A172 (cell line): ENCODE results near the gene DOCK7. TPM values are rescaled to one million over a fixed set of nuclear protein-coding genes. Genes with fewer than 3 reads are reported as not detected.
A peak's percentile ranks its signal among the peaks of the same experiment; 100 is the strongest.
"Not testable (repeated sequence)": the region's sequence is repeated elsewhere in the genome, so short reads cannot be mapped to it uniquely, and the experiment has no call there.

Source experiments
- DNase-seq: peaks from one replicate; pipeline ENCODE4 v3.0.0-alpha.2; 2015; ENCODE audit warnings: low spot score
- total RNA-seq: library from RNA; depleted of rRNA; stranded (reverse); fragments of >200 nt; shearing (Covaris generic); gene quantifications from 2 replicates; pipeline ENCODE4 v1.2.3, GENCODE V29; 2014; rRNA removed

Gene DOCK7, protein sequence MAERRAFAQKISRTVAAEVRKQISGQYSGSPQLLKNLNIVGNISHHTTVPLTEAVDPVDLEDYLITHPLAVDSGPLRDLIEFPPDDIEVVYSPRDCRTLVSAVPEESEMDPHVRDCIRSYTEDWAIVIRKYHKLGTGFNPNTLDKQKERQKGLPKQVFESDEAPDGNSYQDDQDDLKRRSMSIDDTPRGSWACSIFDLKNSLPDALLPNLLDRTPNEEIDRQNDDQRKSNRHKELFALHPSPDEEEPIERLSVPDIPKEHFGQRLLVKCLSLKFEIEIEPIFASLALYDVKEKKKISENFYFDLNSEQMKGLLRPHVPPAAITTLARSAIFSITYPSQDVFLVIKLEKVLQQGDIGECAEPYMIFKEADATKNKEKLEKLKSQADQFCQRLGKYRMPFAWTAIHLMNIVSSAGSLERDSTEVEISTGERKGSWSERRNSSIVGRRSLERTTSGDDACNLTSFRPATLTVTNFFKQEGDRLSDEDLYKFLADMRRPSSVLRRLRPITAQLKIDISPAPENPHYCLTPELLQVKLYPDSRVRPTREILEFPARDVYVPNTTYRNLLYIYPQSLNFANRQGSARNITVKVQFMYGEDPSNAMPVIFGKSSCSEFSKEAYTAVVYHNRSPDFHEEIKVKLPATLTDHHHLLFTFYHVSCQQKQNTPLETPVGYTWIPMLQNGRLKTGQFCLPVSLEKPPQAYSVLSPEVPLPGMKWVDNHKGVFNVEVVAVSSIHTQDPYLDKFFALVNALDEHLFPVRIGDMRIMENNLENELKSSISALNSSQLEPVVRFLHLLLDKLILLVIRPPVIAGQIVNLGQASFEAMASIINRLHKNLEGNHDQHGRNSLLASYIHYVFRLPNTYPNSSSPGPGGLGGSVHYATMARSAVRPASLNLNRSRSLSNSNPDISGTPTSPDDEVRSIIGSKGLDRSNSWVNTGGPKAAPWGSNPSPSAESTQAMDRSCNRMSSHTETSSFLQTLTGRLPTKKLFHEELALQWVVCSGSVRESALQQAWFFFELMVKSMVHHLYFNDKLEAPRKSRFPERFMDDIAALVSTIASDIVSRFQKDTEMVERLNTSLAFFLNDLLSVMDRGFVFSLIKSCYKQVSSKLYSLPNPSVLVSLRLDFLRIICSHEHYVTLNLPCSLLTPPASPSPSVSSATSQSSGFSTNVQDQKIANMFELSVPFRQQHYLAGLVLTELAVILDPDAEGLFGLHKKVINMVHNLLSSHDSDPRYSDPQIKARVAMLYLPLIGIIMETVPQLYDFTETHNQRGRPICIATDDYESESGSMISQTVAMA (N-terminal part only)
- total RNA-seq = 41.2 and 70.2 TPM in 2 replicates

GRCh38 chr1:62687903-62688686 is at the start of gene DOCK7:
Gene DOCK7, minus strand, starts transcription at chr1:62688386. Its CDS starts 122 bp downstream, at chr1:62688264.
- DNase-seq = peak; percentile 49

DNA sequence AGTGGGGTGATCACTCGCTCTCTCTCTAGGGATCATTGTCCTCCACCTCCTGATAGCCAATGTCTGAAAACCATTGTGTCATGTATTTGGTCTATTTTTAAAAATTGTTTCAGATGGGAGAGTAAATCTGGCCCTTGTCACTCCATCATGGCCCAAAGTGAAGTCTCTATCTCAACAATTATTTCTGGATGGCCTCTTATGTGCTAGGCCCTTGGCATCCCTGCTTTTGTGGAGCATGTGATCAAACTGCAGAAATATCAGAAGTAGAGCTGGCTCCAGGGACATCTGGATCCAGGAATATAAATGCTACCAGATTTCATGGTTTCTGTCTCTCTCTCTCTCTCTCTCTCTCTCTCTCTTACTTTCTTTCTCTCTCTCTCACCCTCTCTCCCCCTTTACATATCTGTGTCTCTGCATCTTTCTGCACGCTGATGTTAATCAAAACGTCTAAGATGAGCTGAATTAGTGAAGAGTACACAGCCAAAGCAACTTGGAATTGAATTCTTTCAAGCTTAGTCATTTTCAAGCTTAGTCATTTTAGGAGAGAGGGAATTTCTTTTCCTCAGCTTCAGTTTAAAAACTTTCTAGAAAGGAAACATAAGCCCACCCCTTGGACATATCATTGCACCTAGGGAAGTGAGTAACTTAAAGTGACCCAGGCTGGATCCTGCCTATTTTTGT is 47.4 kb upstream of the DOCK7 start:
- DNase-seq = peak; percentile 65

- no peak for DNase-seq
These were observed 44.1 kb upstream of the DOCK7 start for GRCh38 chr1:62732331-62732730.

- no peak for DNase-seq
These were observed 40.8 kb upstream of the DOCK7 start for GRCh38 chr1:62728963-62729362.

DNA sequence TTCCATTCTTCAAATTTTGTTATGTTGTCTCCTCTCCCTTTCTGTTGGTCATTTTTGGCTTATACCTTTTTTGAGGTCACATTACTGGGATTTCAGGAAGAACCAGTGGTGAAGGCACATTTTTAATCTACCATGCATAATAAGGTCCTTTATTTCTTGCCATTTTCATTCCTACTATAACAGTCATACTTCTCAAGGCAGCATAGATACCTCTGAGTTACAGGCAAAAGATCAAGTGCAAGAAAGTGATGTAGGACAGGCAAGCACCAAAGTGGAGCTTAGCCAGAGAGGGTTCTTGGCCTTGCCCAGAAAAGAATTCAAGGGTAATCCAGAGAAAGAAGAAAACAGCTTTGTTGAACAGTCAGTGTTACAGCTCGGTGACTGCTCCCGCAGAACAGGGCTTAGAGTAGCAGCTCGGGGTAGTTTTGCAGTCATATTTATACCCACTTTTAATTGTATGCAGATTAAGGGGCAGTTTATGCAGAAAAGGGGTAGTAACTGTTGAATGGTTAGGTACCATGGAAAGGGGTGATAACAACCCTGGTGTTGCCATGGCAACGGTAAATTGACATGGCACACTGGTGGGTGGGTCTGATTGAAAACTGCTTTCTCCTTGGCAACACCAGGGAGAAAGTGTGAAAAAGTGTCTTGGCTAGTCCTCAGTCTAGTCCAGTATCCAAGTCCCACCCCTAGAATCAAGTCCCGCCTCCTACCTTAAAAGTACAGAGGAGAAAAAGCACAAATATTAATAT is 39.6 kb upstream of the DOCK7 start:
- DNase-seq = no peak

DNA sequence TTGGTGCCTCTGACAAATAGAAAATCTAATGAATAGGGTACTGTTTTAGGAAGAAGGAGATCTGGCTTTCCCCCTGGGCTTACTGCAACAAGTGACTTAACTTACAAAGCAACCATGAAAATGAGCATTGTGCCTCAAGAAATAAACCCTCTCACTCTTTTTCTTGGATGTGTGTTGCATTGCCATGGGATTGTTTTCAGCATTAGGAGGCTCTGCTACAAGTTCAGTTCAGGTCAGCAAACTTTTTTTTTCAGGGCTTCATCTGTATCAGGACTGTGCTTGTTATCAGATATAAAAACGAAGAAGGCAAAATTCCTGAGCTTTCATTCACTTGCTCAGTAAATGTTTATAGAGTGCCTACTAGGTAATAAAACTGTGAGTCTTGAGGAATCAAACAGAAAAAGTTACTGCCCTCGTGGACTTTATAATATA is 37.8 kb upstream of the DOCK7 start:
- DNase-seq = no peak

- peak; percentile 15 for DNase-seq
These were observed 37.1 kb upstream of the DOCK7 start for GRCh38 chr1:62725255-62725654.

DNA sequence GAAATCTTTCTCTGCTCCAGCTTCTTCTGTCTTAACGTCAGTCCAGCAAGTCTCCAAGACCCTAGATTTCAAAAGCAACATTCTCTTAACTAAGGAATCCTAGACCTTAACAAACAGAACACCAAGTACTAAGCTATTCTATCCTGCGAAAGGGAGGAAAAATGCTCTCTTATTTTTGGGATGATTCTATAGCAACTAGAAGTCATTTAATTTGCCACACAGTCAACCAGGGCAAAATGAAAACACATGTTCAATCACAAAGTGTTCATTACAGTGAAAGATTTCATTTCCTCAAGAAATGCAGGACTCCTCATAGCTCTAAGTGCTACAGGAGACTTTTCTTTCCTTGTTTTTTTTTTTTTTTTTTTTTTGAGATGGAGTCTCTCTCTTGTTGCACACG is 36.2 kb upstream of the DOCK7 start:
- DNase-seq = no peak

DNA sequence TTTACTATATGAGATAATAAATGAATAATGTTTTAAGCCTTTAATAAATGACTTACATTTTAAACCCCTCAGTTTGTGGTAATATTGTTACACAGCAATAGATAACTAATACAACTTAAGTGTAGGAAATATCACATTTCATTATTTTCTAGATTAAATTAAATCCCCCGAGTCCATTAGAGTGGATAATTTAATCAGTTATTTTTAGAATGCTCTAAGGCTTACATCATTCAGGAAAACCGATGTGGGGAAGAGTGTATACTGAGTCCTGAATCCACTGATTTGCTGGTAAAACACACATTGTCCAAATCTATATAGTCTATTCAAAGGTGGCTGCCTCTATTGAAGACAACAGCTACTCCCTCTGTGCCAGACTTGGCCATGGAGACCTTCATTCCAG is 35.7 kb upstream of the DOCK7 start:
- no peak for DNase-seq

DNA sequence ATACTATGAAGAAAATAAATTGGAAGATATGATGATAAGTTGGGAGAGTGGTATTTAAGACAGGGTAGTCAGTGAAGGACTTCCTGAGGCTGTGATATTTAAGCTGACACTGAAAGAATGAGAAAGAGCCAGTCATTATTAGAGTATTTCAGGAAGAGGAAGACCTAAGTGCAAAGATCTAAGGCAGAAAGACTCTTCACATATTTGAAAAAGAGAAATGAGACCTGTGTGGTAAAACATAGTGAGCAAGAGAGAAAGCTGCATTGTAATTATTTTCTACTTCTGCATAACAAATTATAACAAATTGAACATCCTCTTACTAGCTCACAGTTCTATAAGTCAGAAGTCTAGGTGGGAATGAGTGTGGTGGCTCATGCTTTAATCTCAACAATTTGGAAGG is 34.6 kb upstream of the DOCK7 start:
- DNase-seq = no peak

GRCh38 chr1:62720946-62721554 is 32.9 kb upstream of the DOCK7 start:
- peak; percentile 15 for DNase-seq

- DNase-seq = not testable (repeated sequence)
These were observed 30.2 kb upstream of the DOCK7 start for GRCh38 chr1:62718400-62718799.

GRCh38 chr1:62717483-62717882 is 29.3 kb upstream of the DOCK7 start:
- no peak for DNase-seq

DNA sequence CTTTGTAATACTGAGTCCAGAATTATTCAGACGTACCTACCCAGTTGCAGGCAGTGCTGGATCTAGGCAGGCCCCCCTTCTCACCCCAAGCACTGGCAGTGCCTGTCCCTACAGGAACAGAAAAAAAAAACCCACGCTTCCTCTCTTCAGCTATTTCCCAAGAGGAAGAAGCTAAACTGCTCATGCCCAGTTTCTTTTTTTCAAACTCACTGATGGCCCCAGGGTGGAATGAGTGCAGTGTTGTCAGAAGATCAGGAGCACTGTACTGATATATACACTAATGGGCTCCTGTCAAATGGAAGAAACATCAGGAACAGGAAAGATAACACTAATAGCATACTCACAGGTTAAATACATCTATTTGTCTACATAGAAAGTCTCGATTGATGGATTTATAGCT is 28.2 kb upstream of the DOCK7 start:
- DNase-seq = no peak

GRCh38 chr1:62712336-62713243 is 24.4 kb upstream of the DOCK7 start:
- no peak for DNase-seq

DNA sequence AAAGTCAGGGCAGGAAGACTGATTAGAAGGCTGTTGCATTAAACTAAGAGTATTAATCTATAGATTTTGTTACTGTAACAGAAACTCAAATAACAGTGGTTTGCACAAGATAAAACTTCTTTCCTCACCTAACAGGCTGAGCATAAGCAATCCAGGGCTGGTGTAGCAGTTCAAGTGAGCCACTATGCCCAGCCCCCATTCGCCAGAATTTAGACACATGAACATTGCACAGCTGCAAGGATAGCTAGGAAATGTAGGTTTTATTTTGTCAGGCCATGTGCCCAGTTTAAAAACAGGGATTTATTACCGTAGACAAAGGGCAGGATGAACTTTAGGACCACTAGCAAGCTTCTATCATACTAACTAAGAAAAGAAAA is 19.5 kb upstream of the DOCK7 start:
- DNase-seq = no peak

- no peak for DNase-seq
These were observed 19.0 kb upstream of the DOCK7 start for GRCh38 chr1:62706985-62707743.
